IMR-90 (cell line): Measurements from ENCODE around the gene CARMIL1. TPM values are rescaled to one million over a fixed set of nuclear protein-coding genes. Genes with fewer than 3 reads are reported as not detected.

ENCODE experiments used
- ATAC-seq: fragments of 200-7000 bp; cut with Tn5 transposase; 2 replicates; pipeline ENCODE4 v1.9.1; 2020; ENCODE audit warnings: low read depth, mild to moderate bottlenecking, moderate library complexity
- BruUV-seq: library from RNA; stranded (reverse); fragments of 400-500 nt; replicated peaks from 2 replicates; lab custom pipeline; 2021; lab: Mats Ljungman, UMichigan
- CTCF ChIA-PET: fragments of 300-600 bp; formaldehyde crosslinking; extraction: SDS; loops from one replicate; lab custom pipeline; 2021; ENCODE audit warnings: antibody characterized with exemption; lab: Yijun Ruan, JAX
- POLR2A ChIA-PET: fragments of 300-600 bp; sonication (Branson Sonifier 250); formaldehyde crosslinking; loops from one replicate; lab custom pipeline; 2022; ENCODE audit warnings: antibody characterized with exemption; ENCODE audit not compliant: unreplicated experiment; lab: Charles Lee
- DNase-seq: peaks from one replicate; pipeline ENCODE4 v3.0.0; 2013
- H2AFZ ChIP-seq: replicated peaks from 2 replicates; pipeline ENCODE3; 2013; ENCODE audit warnings: low read length, mild to moderate bottlenecking; ENCODE audit not compliant: poor library complexity
- H2AK5ac ChIP-seq: 2 replicates; pipeline ENCODE4 v1.6.1; 2013; ENCODE audit warnings: low read depth, low read length, inconsistent platforms
- H2AK9ac ChIP-seq: replicated peaks from 2 replicates; pipeline ENCODE3; 2013; ENCODE audit warnings: mild to moderate bottlenecking, low read depth, low read length, moderate library complexity; ENCODE audit not compliant: poor library complexity
- H2BK120ac ChIP-seq: 2 replicates; pipeline ENCODE4 v1.6.1; 2013; ENCODE audit warnings: low read depth, low read length, inconsistent platforms
- H2BK15ac ChIP-seq: 3 replicates; pipeline ENCODE4 v1.6.1; 2013; ENCODE audit warnings: low read depth, low read length, inconsistent platforms
- H2BK20ac ChIP-seq: 2 replicates; pipeline ENCODE4 v1.6.1; 2013; ENCODE audit warnings: low read depth, mild to moderate bottlenecking, inconsistent platforms, low read length, moderate library complexity
- H2BK5ac ChIP-seq: 2 replicates; pipeline ENCODE4 v1.6.1; 2013; ENCODE audit warnings: mild to moderate bottlenecking, low read depth, low read length, inconsistent platforms; ENCODE audit not compliant: poor library complexity, severe bottlenecking
- H3K14ac ChIP-seq: replicated peaks from 2 replicates; pipeline ENCODE4 v1.6.1; 2013; ENCODE audit warnings: low read depth, low read length, inconsistent platforms
- H3K18ac ChIP-seq: 2 replicates; pipeline ENCODE4 v1.6.1; 2013; ENCODE audit warnings: low read depth, low read length, control low read depth
- H3K23ac ChIP-seq: 2 replicates; pipeline ENCODE4 v1.6.1; 2013; ENCODE audit warnings: low read depth, low read length, inconsistent platforms
- H3K27ac ChIP-seq: 2 replicates; pipeline ENCODE4 v1.5.1; 2013; ENCODE audit warnings: mild to moderate bottlenecking, control low read depth, low read length; ENCODE audit not compliant: insufficient read depth
- H3K27me3 ChIP-seq: 2 replicates; pipeline ENCODE4 v1.6.1; 2013; ENCODE audit warnings: low read length; ENCODE audit not compliant: control insufficient read depth, insufficient read depth
- H3K36me3 ChIP-seq: 2 replicates; pipeline ENCODE4 v1.6.1; 2013; ENCODE audit warnings: low read length, mixed read lengths; ENCODE audit not compliant: control insufficient read depth, insufficient read depth
- H3K4ac ChIP-seq: 2 replicates; pipeline ENCODE4 v1.6.1; 2013; ENCODE audit warnings: low read depth, low read length, inconsistent platforms
- H3K4me1 ChIP-seq: 2 replicates; pipeline ENCODE4 v1.6.1; 2013; ENCODE audit warnings: low read length, mixed read lengths; ENCODE audit not compliant: control insufficient read depth, insufficient read depth
- H3K4me2 ChIP-seq: 2 replicates; pipeline ENCODE4 v1.6.1; 2013; ENCODE audit warnings: low read depth, mild to moderate bottlenecking, control low read depth, low read length, moderate library complexity
- H3K4me3 ChIP-seq: 2 replicates; pipeline ENCODE4 v1.5.1; 2013; ENCODE audit warnings: low read depth, mild to moderate bottlenecking, control low read depth, low read length, moderate library complexity; ENCODE audit not compliant: insufficient read depth
- H3K56ac ChIP-seq: 2 replicates; pipeline ENCODE4 v1.6.1; 2013; ENCODE audit warnings: low read length, inconsistent platforms; ENCODE audit not compliant: insufficient read depth; ENCODE audit errors: extremely low read depth
- H3K79me1 ChIP-seq, 2 experiments: 2 replicates each; pipeline ENCODE4 v1.6.1; 2013; ENCODE audit warnings: low read length in 2 of 2, inconsistent platforms in 1 of 2, low read depth in 1 of 2
- H3K9ac ChIP-seq: 2 replicates; pipeline ENCODE4 v1.6.1; 2013; ENCODE audit warnings: low read depth, low read length, control low read depth
- H3K9me1 ChIP-seq: 2 replicates; pipeline ENCODE4 v1.6.1; 2013; ENCODE audit warnings: low read length, inconsistent platforms; ENCODE audit not compliant: insufficient read depth
- H3K9me3 ChIP-seq: 2 replicates; pipeline ENCODE4 v1.6.1; 2013; ENCODE audit warnings: low read length; ENCODE audit not compliant: control insufficient read depth, insufficient read depth
- H4K20me1 ChIP-seq: 2 replicates; pipeline ENCODE4 v1.6.1; 2013; ENCODE audit warnings: low read length, inconsistent platforms; ENCODE audit not compliant: insufficient read depth
- H4K5ac ChIP-seq: 2 replicates; pipeline ENCODE4 v1.6.1; 2013; ENCODE audit warnings: mild to moderate bottlenecking, low read depth, low read length, control low read depth
- H4K8ac ChIP-seq, 2 experiments: 2 replicates each; pipeline ENCODE4 v1.6.1; 2013; ENCODE audit warnings: low read depth in 2 of 2, low read length in 2 of 2, control low read depth in 1 of 2, inconsistent platforms in 1 of 2
- H4K91ac ChIP-seq: 2 replicates; pipeline ENCODE4 v1.6.1; 2013; ENCODE audit warnings: low read depth, low read length, inconsistent platforms; ENCODE audit not compliant: insufficient read depth
- BHLHE40 ChIP-seq: fragments of 150-350 bp; IDR thresholded peaks from 2 replicates; pipeline ENCODE4 v1.6.1; 2016; ENCODE audit warnings: mild to moderate bottlenecking, low read depth, low read length
- CHD1 ChIP-seq: IDR thresholded peaks from 2 replicates; pipeline ENCODE4 v1.6.1; 2012; ENCODE audit warnings: low read depth, low read length, improper control_type of control experiment
- WGBS, 2 experiments: methylation state at CpG; one replicate each; pipeline versions ENCODE4 v1.1.5 to v1.1.7; 2013; ENCODE audit warnings: missing lambda C conversion rate in 2 of 2; ENCODE audit not compliant: insufficient read length in 1 of 2; ENCODE audit errors: extremely low coverage in 2 of 2; 5-methylcytosine and 5-hydroxymethylcytosine counted together
- dilution Hi-C: fragments of 300-500 bp; cut with HindIII; formaldehyde crosslinking; loops from one replicate; pipeline ENCODE4 v1.14.3; 2018; ENCODE audit warnings: low sequenced_read_pairs; ENCODE audit not compliant: unreplicated experiment
- in situ Hi-C: fragments of 300-500 bp; cut with MboI; formaldehyde crosslinking; loops from 3 replicates; pipeline ENCODE4 v1.14.3; 2019; ENCODE audit warnings: low sequenced_read_pairs, inconsistent platforms, mixed read lengths
- intact Hi-C: fragments of 100-400 bp; cut with micrococcal nuclease; formaldehyde crosslinking; loops from 2 replicates; pipeline ENCODE4 v1.10.0; 2022
- polyA plus RNA-seq, 3 experiments: library from polyadenylated mRNA; depleted of rRNA; stranded (reverse); fragments of >200 nt; gene quantifications; 2 replicates each; pipeline ENCODE4 v1.2.3, GENCODE V29; 2012; ENCODE audit warnings: low replicate concordance in 1 of 3
- total RNA-seq: library from RNA; depleted of rRNA; stranded (reverse); fragments of >200 nt; gene quantifications from 2 replicates; pipeline ENCODE4 v1.2.3, GENCODE V29; 2012

Gene CARMIL1
- total and polyA plus RNA-seq, 2 of the 4 experiments (the other 2 are of a cell fraction) = 1.3 to 2.9 TPM

DNA sequence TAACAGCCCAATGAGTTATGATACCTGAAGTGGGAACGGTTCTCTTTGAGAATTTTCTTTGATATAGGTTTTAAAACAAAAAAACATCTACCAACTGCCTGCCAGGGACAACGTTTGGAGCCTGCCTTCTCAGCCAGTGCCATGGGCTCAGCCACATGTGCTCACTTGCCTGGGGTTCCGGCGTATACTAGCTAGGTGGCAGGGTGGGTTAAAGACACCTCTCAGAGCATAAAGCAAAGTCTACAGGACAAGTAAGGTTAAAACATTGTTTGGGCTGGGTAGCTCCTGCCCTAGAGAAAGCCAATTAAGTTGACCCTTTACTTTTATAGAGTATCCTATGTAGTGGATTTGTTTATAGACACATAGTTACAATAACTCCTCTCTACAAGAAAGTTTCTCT, 334.9 kb downstream of the CARMIL1 start:
- Histone ChIP-seq H3K23ac (no peak overlapping the region), H2AK9ac (no peak overlapping the region), H3K27me3 (no peaks in the 10 kb centered on the region), H3K9me3 (no peaks in the 10 kb centered on the region), H4K20me1 (no peaks in the 10 kb centered on the region), H3K4ac (no peak overlapping the region), H3K4me2 (no peak overlapping the region), H4K5ac (no peak overlapping the region), H2BK15ac (no peak overlapping the region), H4K91ac (no peak overlapping the region), H2AFZ (no peak overlapping the region), H2BK120ac (no peak overlapping the region), H3K9me1 (no peaks in the 10 kb centered on the region), H2BK20ac (no peak overlapping the region), H3K18ac (no peak overlapping the region), H3K4me3 (no peak overlapping the region), H3K4me1 (no peaks in the 10 kb centered on the region), H3K79me1 (no peaks in the 10 kb centered on the region), H2BK5ac (no peak overlapping the region), H3K9ac (no peak overlapping the region), H3K36me3 (no peaks in the 10 kb centered on the region), H3K27ac (no peak overlapping the region), H4K8ac (no peak overlapping the region), H2AK5ac (no peak overlapping the region), H3K14ac (no peak overlapping the region), H3K56ac (no peak overlapping the region)
- ATAC-seq (no peak), DNase-seq (no peak)
- ChIA-PET CTCF (no interaction called here), POLR2A (no interaction called here)
- dilution Hi-C loops = no loop called here
- TF ChIP-seq BHLHE40 = no peak
- no peak for TF ChIP-seq CHD1
- in situ Hi-C loops = loop anchor here (25.0 kb wide), 1 partner anchor 1027 kb away; no protein-coding TSS in a partner anchor
- BruUV-seq = no TSS peak
- intact Hi-C loops = no loop called here
- WGBS, 2 experiments = no CpG with 5 or more reads among the region's 4 CpGs
